IPS-20b (cell line): Measurements from ENCODE around the gene RIPOR2.

ENCODE experiments used
- H3K27ac ChIP-seq: one replicate; pipeline ENCODE4 v1.5.1; 2013; ENCODE audit warnings: low read length
- H3K27me3 ChIP-seq: 2 replicates; pipeline ENCODE4 v1.6.1; 2013; ENCODE audit warnings: mild to moderate bottlenecking, low read length, inconsistent platforms; ENCODE audit not compliant: insufficient read depth
- H3K36me3 ChIP-seq: 2 replicates; pipeline ENCODE4 v1.6.1; 2013; ENCODE audit warnings: low read depth, mild to moderate bottlenecking, inconsistent platforms, low read length, moderate library complexity; ENCODE audit not compliant: insufficient read depth
- H3K4me1 ChIP-seq: 2 replicates; pipeline ENCODE4 v1.6.1; 2013; ENCODE audit warnings: mild to moderate bottlenecking, control low read depth, inconsistent platforms, low read length, moderate library complexity; ENCODE audit not compliant: insufficient read depth
- H3K4me3 ChIP-seq: 2 replicates; pipeline ENCODE4 v1.5.1; 2013; ENCODE audit warnings: mild to moderate bottlenecking, low read length, inconsistent platforms
- H3K9ac ChIP-seq: 2 replicates; pipeline ENCODE4 v1.6.1; 2013; ENCODE audit warnings: low read depth, mild to moderate bottlenecking, inconsistent platforms, low read length, moderate library complexity
- H3K9me3 ChIP-seq: 2 replicates; pipeline ENCODE4 v1.6.1; 2013; ENCODE audit warnings: mild to moderate bottlenecking, low read depth, low read length, inconsistent platforms; ENCODE audit not compliant: insufficient read depth

Gene RIPOR2

GRCh38 chr6:24899136-24899996 lies 36.4 kb downstream of the RIPOR2 start:
- H3K9me3 ChIP-seq: no peaks in the 10 kb centered on the region
- H3K4me1 ChIP-seq: peaks cover 9% of the 10 kb centered on the region; the same call in 1 of the 2 replicates
- H3K27me3 ChIP-seq: no peaks in the 10 kb centered on the region
- no peak overlapping the region for H3K27ac ChIP-seq
- no peak overlapping the region for H3K9ac ChIP-seq
- H3K4me3 ChIP-seq: no peak overlapping the region
- H3K36me3 ChIP-seq: no peaks in the 10 kb centered on the region

- Histone ChIP-seq H3K27me3 (no peaks in the 10 kb centered on the region), H3K36me3 (no peaks in the 10 kb centered on the region), H3K4me1 (peaks cover 9% of the 10 kb centered on the region; the same call in 1 of the 2 replicates), H3K9me3 (no peaks in the 10 kb centered on the region), H3K9ac (no peak overlapping the region), H3K4me3 (no peak overlapping the region), H3K27ac (no peak overlapping the region)
These were observed 37.1 kb downstream of the RIPOR2 start for GRCh38 chr6:24898676-24899075.

- Histone ChIP-seq H3K27me3 (no peaks in the 10 kb centered on the region), H3K4me3 (no peak overlapping the region), H3K27ac (no peak overlapping the region), H3K4me1 (peaks cover 9% of the 10 kb centered on the region; the same call in 1 of the 2 replicates), H3K9me3 (no peaks in the 10 kb centered on the region), H3K9ac (no peak overlapping the region), H3K36me3 (no peaks in the 10 kb centered on the region)
These were observed 38.6 kb downstream of the RIPOR2 start for GRCh38 chr6:24897186-24897585.

- Histone ChIP-seq H3K9me3 (no peaks in the 10 kb centered on the region), H3K4me3 (no peak overlapping the region), H3K27me3 (no peaks in the 10 kb centered on the region), H3K36me3 (no peaks in the 10 kb centered on the region), H3K9ac (no peak overlapping the region), H3K27ac (no peak overlapping the region), H3K4me1 (no peaks in the 10 kb centered on the region)
These were observed 42.4 kb downstream of the RIPOR2 start for GRCh38 chr6:24893342-24893850.

GRCh38 chr6:24891004-24891403 lies 44.8 kb downstream of the RIPOR2 start:
- H3K27me3 ChIP-seq: no peaks in the 10 kb centered on the region
- H3K9ac ChIP-seq: no peak overlapping the region
- no peak overlapping the region for H3K4me3 ChIP-seq
- H3K9me3 ChIP-seq: no peaks in the 10 kb centered on the region
- peaks cover 7% of the 10 kb centered on the region for H3K4me1 ChIP-seq
- no peak overlapping the region for H3K27ac ChIP-seq
- H3K36me3 ChIP-seq: no peaks in the 10 kb centered on the region

GRCh38 chr6:24890471-24890870 lies 45.3 kb downstream of the RIPOR2 start:
- no peak overlapping the region for H3K27ac ChIP-seq
- H3K4me3 ChIP-seq: no peak overlapping the region
- H3K9me3 ChIP-seq: no peaks in the 10 kb centered on the region
- H3K36me3 ChIP-seq: no peaks in the 10 kb centered on the region
- no peaks in the 10 kb centered on the region for H3K27me3 ChIP-seq
- no peak overlapping the region for H3K9ac ChIP-seq
- H3K4me1 ChIP-seq: peaks cover 7% of the 10 kb centered on the region

GRCh38 chr6:24888715-24889370 lies 46.9 kb downstream of the RIPOR2 start:
- H3K4me1 ChIP-seq: peaks cover 7% of the 10 kb centered on the region
- no peak overlapping the region for H3K9ac ChIP-seq
- no peak overlapping the region for H3K27ac ChIP-seq
- H3K9me3 ChIP-seq: no peaks in the 10 kb centered on the region
- H3K4me3 ChIP-seq: no peak overlapping the region
- H3K27me3 ChIP-seq: no peaks in the 10 kb centered on the region
- no peaks in the 10 kb centered on the region for H3K36me3 ChIP-seq

- Histone ChIP-seq H3K4me1 (peaks cover 7% of the 10 kb centered on the region), H3K9ac (no peak overlapping the region), H3K27ac (no peak overlapping the region), H3K9me3 (no peaks in the 10 kb centered on the region), H3K27me3 (no peaks in the 10 kb centered on the region), H3K36me3 (no peaks in the 10 kb centered on the region), H3K4me3 (no peak overlapping the region)
These were observed 48.1 kb downstream of the RIPOR2 start for GRCh38 chr6:24887545-24888140.

- Histone ChIP-seq H3K36me3 (no peaks in the 10 kb centered on the region), H3K9ac (no peak overlapping the region), H3K4me1 (peaks cover 19% of the 10 kb centered on the region), H3K4me3 (no peak overlapping the region), H3K27me3 (no peaks in the 10 kb centered on the region), H3K27ac (no peak overlapping the region), H3K9me3 (no peaks in the 10 kb centered on the region)
These were observed 52.1 kb downstream of the RIPOR2 start for GRCh38 chr6:24883618-24884017.

GRCh38 chr6:24882835-24883555 lies 52.8 kb downstream of the RIPOR2 start:
- Histone ChIP-seq H3K36me3 (no peaks in the 10 kb centered on the region), H3K4me3 (no peak overlapping the region)

GRCh38 chr6:24882295-24882694 lies 53.5 kb downstream of the RIPOR2 start:
- no peak overlapping the region for H3K4me3 ChIP-seq
- H3K9me3 ChIP-seq: no peaks in the 10 kb centered on the region; the same call in 1 of the 2 replicates
- H3K9ac ChIP-seq: no peak overlapping the region
- peaks cover 17% of the 10 kb centered on the region for H3K4me1 ChIP-seq
- H3K27ac ChIP-seq: no peak overlapping the region
- H3K36me3 ChIP-seq: no peaks in the 10 kb centered on the region
- H3K27me3 ChIP-seq: no peaks in the 10 kb centered on the region

More at GRCh38 chr6:24882835-24883555, 52.8 kb downstream of the RIPOR2 start:
- H3K9ac ChIP-seq: no peak overlapping the region
- peaks cover 19% of the 10 kb centered on the region for H3K4me1 ChIP-seq
- no peak overlapping the region for H3K27ac ChIP-seq
- H3K27me3 ChIP-seq: no peaks in the 10 kb centered on the region
- no peaks in the 10 kb centered on the region for H3K9me3 ChIP-seq
